ENCODE data around the gene MPHOSPH10. TPM values are rescaled to one million over a fixed set of nuclear protein-coding genes. Genes with fewer than 3 reads are reported as not detected.

Gene MPHOSPH10

Small RNA genes lying within 50 kb of the gene (small RNA-seq; reads per million reads assigned to genes)
- gene AC007881.1 (ENCODE audit: insufficient read depth) = not detected

Measured in mesendoderm (in vitro differentiated cells).